Pancreas (tissue), 10 donors: ENCODE measurements around the gene TLCD1. TPM values are rescaled to one million over a fixed set of nuclear protein-coding genes. Genes with fewer than 3 reads are reported as not detected.

Source experiments
- ATAC-seq, 4 donors: fragments of 200-7000 bp; cut with Tn5 transposase; one replicate each; pipeline versions ENCODE4 v1.8.0 to v1.9.1; 2020; ENCODE audit warnings: mild to moderate bottlenecking in 4 of 4, moderate library complexity in 4 of 4
- DNase-seq, 6 donors: peaks; one replicate each; pipeline ENCODE4 v3.0.0-alpha.2; 2020
- FAIRE-seq: peaks from 2 replicates; lab custom pipeline; 2012; peaks lifted over from hg19 to GRCh38; lab: Jason Lieb, UNC
- H3K27ac ChIP-seq, 4 donors: fragments of 200-600 bp; sonication (generic); 1 replicate in 3 of 4; 2 replicates in 1 of 4; pipeline versions ENCODE4 v1.5.0 to v1.8.0; 2020
- H3K27me3 ChIP-seq, 4 donors: fragments of 200-600 bp; one replicate each; pipeline ENCODE4 v1.8.0; 2021
- H3K36me3 ChIP-seq, 3 donors: fragments of 200-600 bp; sonication (generic) in 1 of 3; one replicate each; pipeline versions ENCODE4 v1.5.0 to v1.8.0; 2020 to 2021
- H3K4me1 ChIP-seq, 3 donors: fragments of 200-600 bp; one replicate each; pipeline ENCODE4 v1.8.0; 2021
- H3K4me3 ChIP-seq, 4 donors: fragments of 200-600 bp; sonication (generic) in 2 of 4; one replicate each; pipeline versions ENCODE4 v1.5.0 to v1.8.0; 2020 to 2021
- H3K9me3 ChIP-seq, 4 donors: fragments of 200-600 bp; one replicate each; pipeline ENCODE4 v1.8.0; 2021
- CTCF ChIP-seq, 4 donors: fragments of 200-600 bp; sonication (generic) in 3 of 4; IDR thresholded peaks; one replicate each; pipeline versions ENCODE4 v1.5.0 to v1.8.0; 2021; ENCODE audit warnings: antibody characterized with exemption in 4 of 4
- WGBS, 2 donors: extraction: QIAGEN DNeasy Blood & Tissue Kit; methylation state at CpG; one replicate each; pipeline ENCODE4 v1.1.7; 2013; 5-methylcytosine and 5-hydroxymethylcytosine counted together
- intact Hi-C, 3 donors: fragments of 100-400 bp; cut with DNase I; formaldehyde crosslinking; loops; one replicate each; pipeline versions ENCODE4 v1.11.1 to v1.14.2; 2022
- polyA plus RNA-seq, 2 donors: library from polyadenylated mRNA; stranded (reverse); fragments of 200-250 nt; gene quantifications; one replicate each; pipeline ENCODE4 v1.2.3, GENCODE V29; 2013
- total RNA-seq, 6 donors: library from RNA; stranded (reverse); fragmentation: NEBNext Ultra II Directional in 4 of 6; extraction: Animal tissue kit (Norgen Biotek cat#: 25700) in 4 of 6; gene quantifications; one replicate each; pipeline versions ENCODE4 v1.2.1 to v1.2.4, GENCODE V29; 2021 to 2023
- donor health status: healthy with polysubstance abuse.
- donor health status: DM: no; HTN: no; CAD: no; lungs with moderate emphysema.
- donor health status: DM: no; HTN: no; CAD: no.
- donor health status: control.
- donor health status: control.
- donor health status: Bipolar disorder and iron deficiency.
- donor health status: DM: yes; HTN: yes; CAD: no.
- donor health status: DM: no; HTN: no; CAD: no.
- donor health status: DM: no; HTN: no; CAD: no.
- donor health status: DM: yes; HTN: yes; CAD: no.

Gene TLCD1
- total and polyA plus RNA-seq, 8 donors: 3.7 to 10.5 (median 5.3) TPM

- Histone ChIP-seq H3K27me3 (no peaks in the 10 kb centered on the region), H3K36me3 (peaks cover 0 to 10% (median 9%) of the 10 kb centered on the region in 3 donors), H3K4me3 (peak within 1 kb of the TSS; percentile 46 to 84 (median 59)), H3K27ac (peak within 1 kb of the TSS; percentile 93 to 99 (median 97)), H3K4me1 (peaks cover 0 to 17% (median 0%) of the 10 kb centered on the region in 3 donors), H3K9me3 (no peaks in the 10 kb centered on the region)
- intact Hi-C loops: no loop called here
- DNase-seq: peak; percentile 94 to 99 (median 98)
- FAIRE-seq: peak; percentile 60
- ATAC-seq: peak; percentile 64 to 80 (median 71)
- WGBS, 2 donors: 0 to 1% methylated on average over 58 to 64 of the region's 64 CpGs
- TF ChIP-seq CTCF (IDR thresholded peaks at IDR 0.05): no peak
Observed at GRCh38 chr17:28728364-28729200, 2.5 kb upstream of the TLCD1 start, which contains the start of gene NEK8. Gene NEK8 (plus strand): TSS chr17:28728788. CDS start chr17:28728814, 26 bp downstream.

- TF ChIP-seq CTCF (IDR thresholded peaks at IDR 0.05): peak; percentile 98
- intact Hi-C loops: no loop called here
- no peak for FAIRE-seq
Observed at GRCh38 chr17:28726627-28727491, 826 bp upstream of the TLCD1 start.

GRCh38 chr17:28725660-28726225, 290 bp downstream of the TLCD1 start:
- 0 to 1% methylated on average over 35 to 45 of the region's 45 CpGs for whole genome bisulfite sequencing, 2 donors
- intact Hi-C loops: no loop called here
- Histone ChIP-seq H3K27me3 (no peaks in the 10 kb centered on the region), H3K9me3 (no peaks in the 10 kb centered on the region), H3K4me1 (peaks cover 11 to 33% (median 17%) of the 10 kb centered on the region in 3 donors), H3K36me3 (peaks cover 0 to 33% (median 23%) of the 10 kb centered on the region in 3 donors), H3K4me3 (peak overlapping the region; percentile 25 to 84 (median 52)), H3K27ac (peak overlapping the region; percentile 35 to 99 (median 84))
- TF ChIP-seq CTCF (IDR thresholded peaks at IDR 0.05): no peak
- no peak for FAIRE-seq
- DNase-seq: peak in 3 of 6 donors; percentile 75 to 91 (median 76)
- ATAC-seq: peak; percentile 1 to 24 (median 5)

More at GRCh38 chr17:28726627-28727491, 826 bp upstream of the TLCD1 start:
- Histone ChIP-seq H3K4me1 (peaks cover 2 to 22% (median 6%) of the 10 kb centered on the region in 3 donors), H3K36me3 (peaks cover 0 to 26% (median 23%) of the 10 kb centered on the region in 3 donors), H3K27me3 (no peaks in the 10 kb centered on the region), H3K9me3 (no peaks in the 10 kb centered on the region), H3K4me3 (peak overlapping the region; percentile 25 to 84 (median 68)), H3K27ac (peak overlapping the region; percentile 93 to 99 (median 97))
- ATAC-seq (peak; percentile 68 to 83 (median 74)), DNase-seq (peak; percentile 90 to 97 (median 95))
- WGBS, 2 donors: 0 to 1% methylated on average over 57 of the region's 57 CpGs

GRCh38 chr17:28725166-28725659, 820 bp downstream of the TLCD1 start:
- H3K27ac ChIP-seq: peak overlapping the region in 3 of 4 donors; percentile 68 to 99 (median 99)
- FAIRE-seq (no peak), ATAC-seq (no peak), DNase-seq (peak in 2 of 6 donors; percentile 27 to 34)
- TF ChIP-seq CTCF (IDR thresholded peaks at IDR 0.05): no peak
- peaks cover 0 to 33% (median 23%) of the 10 kb centered on the region in 3 donors for H3K36me3 ChIP-seq
- H3K27me3 ChIP-seq: no peaks in the 10 kb centered on the region
- H3K4me3 ChIP-seq: peak overlapping the region; percentile 25 to 84 (median 52)
- WGBS, 2 donors: 18 to 21% methylated on average over 20 of the region's 20 CpGs
- H3K9me3 ChIP-seq: no peaks in the 10 kb centered on the region
- peaks cover 11 to 33% (median 18%) of the 10 kb centered on the region in 3 donors for H3K4me1 ChIP-seq
- intact Hi-C loops: no loop called here
